HS-27A (cell line): ENCODE data around the gene ANKRD12.

Experiments used
- DNase-seq: peaks from one replicate; pipeline ENCODE4 v3.0.0-alpha.2; 2012; ENCODE audit warnings: low read depth, missing footprints

ANKRD12 gene

DNA sequence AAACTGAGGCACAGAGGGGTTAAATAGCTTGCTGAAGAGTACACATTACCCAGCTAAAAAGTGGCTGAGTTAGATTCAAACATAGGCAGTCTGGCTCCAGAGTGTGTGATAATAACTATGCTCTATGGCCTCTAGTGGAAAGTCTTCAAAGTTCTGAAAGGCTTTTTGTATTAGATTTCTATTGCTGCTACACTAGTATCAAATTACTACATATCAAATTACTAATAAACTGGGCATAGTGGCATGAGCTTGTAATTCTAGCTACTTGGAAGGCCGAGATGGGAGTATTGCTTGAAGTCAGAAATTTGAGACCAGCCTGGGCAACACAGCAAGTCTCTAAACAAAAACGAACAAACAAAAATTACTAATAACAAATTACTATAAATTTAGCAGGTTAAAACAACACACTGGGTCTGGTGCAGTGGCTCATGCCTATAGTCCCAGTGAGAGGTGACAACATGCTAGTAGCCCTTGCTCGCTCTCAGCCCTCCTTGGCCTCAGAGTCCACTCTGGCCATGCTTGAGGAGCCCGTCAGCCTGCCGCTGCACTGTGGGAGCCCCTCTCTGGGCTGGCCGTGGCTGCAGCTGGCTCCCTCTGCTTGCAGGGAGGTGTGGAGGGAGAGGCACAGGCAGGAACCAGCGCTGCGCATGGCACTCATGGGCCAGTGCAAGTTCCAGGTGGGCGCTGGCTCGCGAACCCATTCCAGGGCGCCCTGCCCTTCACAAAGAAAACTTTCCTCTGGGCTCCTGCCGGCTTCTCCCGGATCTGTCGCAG, 159.8 kb downstream of the ANKRD12 start:
- DNase-seq: no peak

DNA sequence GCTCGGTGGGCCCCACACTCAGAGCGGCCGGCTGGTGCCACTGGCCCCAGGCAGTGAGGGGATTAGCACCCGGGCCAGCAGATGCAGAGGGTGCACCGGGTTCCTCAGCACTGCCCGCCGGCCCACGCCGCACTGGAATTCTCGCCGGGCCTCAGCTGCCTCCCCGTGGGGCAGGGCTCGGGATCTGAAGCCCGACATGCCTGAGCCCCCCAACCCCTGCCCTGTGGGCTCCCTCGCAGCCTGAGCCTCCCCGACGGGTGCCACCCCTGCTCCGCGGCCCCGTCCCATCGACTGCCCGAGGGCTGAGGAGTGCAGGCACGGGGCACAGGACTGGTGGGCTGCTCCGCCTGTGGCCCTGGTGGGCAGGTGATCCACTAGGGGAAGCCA, 160.4 kb downstream of the ANKRD12 start:
- no peak for DNase-seq

DNA sequence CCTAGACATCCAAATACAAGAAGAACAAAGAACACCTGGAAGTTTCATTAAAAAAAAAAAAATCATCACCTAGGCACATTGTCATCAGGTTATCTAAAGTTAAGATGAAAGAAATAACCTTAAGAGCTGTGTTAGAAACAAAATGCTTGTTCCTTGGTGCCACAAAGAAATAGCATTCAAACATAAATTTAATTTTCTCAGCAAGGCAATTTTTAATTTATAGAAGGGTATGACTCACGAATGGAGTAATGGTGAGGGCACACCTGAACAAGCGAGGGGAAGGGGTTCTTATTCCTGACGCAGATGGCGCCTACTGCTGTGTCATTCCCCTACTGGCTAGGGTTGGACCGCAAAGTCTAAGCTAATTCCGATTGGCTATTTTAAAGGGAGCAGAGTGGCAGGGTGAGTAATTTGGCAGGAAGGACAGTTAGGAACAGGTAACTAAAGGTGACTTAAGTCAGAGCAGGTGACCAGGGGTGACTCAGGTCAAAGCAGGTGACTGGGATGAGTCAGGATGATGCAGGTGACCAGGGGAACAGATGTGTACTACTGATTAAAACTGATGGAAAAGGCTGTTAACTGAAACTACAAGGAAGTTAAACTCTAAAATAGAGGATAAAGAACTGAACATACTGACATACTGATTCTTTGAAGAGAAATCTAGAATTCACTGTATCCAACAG, 167.9 kb downstream of the ANKRD12 start:
- no peak for DNase-seq

DNA sequence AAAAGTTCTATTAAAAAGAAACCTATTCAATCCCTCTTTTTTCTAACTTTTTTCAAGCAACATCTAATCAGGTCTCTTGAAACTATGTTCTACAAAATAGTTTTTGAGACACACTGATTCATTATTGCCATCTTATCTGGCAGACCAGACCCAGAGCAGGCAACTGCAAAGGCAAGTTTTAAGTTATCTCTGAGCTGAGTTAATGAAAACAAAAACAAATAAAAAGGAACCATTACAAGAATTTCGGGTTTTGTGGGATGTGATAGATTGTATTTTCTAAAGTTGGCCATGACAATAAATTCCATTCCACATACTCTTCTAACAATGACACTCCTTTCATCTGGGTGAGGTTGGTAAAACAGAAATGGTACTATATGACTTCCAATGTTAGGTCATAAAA, 182.8 kb downstream of the ANKRD12 start:
- no peak for DNase-seq

DNA sequence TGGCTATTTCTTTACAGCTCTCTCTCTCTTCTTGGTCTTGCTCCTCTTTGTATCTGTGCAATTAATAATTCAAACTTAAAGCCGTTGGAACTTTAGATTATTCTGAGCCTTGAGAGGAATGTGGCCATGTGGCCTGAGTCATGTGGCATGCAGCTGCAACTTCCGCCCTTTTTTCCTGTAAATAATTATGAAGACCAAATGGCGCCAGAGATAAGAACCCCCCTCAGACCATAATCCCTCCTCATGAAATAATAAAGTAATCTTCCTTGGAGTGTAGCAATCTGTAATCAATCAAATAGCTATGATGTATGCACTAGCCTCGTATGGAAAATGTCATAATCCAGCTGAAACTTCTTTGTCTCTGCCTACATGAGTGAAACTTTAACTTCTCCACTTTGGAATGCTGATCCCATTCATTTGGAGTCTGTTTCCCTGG, 184.5 kb downstream of the ANKRD12 start:
- DNase-seq: no peak

DNA sequence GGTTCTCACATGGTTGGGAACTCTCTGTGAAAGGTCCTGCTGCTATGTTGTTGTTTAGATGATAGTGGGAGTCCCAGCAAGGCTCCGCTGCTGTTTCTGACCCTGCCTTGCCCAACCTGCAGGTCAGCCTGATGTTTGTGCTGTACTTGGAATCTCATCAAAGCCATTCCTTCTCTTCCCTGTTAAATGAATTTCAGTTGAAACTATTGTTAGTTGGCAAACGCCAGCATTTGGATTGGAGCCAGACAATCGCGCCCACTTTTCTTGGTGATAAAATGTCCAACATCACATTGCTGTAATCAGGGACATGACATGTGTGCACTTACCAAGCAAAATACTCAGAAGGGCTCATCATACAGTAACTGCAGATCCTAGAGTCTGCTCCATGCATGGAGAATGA, 185.2 kb downstream of the ANKRD12 start:
- DNase-seq: no peak

DNA sequence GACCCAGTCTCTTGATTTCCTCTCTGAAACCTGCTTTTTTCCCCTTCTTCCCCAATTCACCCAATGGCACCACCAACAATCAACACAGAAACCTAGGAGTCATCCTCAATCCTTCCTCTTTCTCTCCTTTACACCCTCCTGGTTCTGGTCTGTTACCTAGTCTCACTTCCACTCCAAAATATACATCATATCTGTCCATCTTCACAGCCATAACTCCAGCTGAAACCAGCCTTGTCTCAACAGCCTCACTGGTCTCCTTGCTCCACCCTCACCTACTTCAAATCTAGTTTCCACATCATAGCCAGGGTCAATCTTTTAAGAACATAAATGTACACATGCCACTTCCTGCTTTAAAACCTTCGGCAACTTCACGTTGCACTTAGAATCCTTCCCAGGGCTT, 186.2 kb downstream of the ANKRD12 start:
- no peak for DNase-seq

DNA sequence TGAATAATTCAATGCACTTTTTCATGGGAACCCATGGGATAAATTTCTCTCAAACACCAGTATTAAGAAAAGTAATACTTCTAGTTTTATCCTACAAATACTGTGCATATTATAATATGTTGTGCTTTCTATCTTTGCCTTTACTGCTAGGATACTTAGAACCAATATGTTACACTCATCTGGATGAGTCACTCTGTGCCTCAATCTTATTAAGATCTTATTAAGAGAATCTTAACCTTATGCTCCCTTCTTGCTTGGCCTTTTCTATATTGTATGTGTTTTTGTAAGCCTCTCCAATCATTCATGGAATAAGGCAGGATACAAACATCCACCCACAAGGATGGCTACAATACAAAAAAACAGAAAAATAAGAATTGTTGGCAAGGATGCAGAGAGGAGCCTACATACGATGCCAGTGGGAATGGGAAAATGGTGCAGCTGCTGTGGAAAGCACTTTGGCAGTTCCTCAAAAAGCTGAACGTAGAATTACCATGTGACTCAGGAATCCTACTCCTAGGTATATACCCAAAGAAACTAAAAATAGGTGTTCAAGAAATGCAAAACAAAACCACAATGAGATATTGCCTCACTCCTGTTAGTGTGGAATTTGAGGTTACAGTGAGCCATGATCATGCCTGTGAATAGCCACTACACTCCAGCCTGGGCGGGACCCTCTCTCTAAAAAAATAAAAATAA, 187.3 kb downstream of the ANKRD12 start:
- no peak for DNase-seq

DNA sequence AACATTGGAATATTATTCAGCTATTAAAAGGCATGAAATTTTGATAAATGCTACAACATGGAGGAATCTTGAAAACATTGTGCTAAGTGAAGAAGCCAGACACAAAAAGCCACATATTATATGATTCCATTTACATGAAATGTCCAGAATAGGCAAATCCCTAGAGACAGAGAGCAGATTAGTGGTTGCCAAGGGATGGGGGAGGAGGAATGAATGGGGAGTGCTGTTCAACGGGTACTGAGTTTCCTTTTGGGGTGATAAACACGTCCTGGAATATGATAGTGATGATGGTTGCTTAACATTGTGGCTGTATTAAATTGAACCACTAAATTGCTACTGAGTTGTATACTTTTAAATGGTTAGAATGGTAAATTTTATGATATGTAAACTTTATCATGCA, 189.1 kb downstream of the ANKRD12 start:
- no peak for DNase-seq

DNA sequence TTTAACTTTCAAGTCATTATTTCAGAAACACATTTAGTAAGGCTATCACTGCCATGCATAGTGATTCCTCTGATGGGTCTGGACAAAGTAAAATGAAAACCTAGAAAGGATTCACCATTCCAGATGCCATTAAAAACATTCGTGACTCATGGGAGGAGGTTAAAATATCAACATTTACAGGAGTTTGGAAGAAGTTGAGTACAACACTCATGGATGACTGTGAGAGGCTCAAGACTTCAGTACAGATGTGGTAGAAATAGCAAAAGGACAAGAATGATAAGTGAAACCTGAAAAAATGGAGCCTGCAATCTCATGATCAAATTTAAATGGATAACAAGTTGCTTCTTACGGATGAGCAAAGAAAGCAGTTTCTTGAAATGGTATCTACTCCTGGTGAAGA, 192.2 kb downstream of the ANKRD12 start:
- no peak for DNase-seq

DNA sequence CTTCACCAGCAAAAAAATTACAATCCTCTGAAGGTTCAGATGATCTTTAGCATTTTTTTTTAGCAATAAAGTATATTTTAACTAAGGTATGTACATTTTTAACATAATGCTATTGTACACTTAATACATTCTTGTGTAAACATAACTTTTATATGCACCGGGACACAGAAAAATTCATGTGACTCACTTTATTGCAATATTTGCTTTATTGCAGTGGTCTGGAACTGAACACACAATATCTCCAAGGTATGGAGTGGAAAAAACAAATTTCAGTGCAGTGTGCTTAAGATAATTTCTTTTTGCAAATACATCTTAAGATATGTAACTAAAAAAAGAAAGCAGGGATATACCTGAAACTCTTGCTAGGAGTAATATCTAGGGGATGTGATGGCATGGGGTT, 192.9 kb downstream of the ANKRD12 start:
- DNase-seq: no peak

DNA sequence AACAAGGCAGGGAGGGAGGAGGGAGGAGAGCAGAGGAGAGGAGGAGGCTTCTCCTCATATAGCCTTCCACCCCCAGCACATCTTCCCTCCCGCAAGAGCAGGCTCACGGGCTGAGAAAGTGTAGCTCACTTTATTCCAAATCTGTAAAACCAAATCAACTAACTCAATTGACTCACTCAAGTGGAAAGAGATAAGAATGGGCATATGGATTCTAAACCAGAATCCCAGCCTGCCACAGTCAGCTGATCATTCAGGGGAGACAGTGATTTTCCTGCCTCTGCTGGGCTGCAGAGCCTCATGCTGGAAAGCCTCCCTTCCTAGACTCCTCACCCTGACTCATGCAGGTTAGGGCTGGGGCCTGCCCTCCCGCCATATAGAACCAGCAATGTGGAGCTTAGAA, 193.8 kb downstream of the ANKRD12 start:
- no peak for DNase-seq

DNA sequence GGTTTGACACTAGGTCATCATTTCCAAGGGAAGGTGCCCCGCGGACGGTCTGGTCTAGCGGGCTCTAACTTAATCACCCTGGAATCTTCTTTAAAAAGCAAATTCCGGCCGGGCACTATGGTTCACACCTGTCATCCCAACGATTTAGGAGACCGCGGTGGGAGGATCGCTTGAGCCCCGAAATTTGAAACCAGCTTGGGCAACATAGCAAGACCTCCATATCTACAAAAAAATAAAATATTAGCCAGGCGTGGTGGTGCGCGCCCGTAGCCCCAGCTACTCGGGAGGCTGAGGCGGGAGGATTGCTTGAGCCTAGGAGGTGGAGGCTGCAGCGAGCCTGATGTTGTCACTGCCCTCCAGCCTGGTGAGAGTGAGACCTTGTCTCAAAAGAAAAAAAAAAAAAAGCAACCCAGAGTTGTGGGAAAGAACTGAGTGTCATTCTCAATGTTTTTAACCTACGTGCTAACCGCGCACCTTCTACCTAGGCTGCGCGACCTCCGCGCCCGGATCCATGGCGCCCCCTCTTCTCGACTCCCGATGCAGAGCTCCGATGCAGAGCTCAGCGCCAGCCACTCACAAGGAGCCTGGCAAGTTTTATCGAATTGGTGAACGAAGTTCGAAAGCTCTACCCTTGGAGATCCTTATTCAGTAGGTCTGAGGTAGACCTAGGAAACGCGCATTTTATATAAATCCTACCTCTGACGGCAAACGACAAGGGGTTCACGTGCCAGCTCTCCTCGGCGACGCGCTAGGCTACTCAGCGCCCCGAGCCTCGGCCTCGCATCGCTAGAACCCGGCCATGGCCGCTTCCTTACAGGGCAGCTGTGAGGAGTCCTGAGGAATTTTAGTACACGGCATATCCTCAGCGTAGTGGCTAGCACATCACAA, 197.1 kb downstream of the ANKRD12 start:
- DNase-seq: no peak

DNA sequence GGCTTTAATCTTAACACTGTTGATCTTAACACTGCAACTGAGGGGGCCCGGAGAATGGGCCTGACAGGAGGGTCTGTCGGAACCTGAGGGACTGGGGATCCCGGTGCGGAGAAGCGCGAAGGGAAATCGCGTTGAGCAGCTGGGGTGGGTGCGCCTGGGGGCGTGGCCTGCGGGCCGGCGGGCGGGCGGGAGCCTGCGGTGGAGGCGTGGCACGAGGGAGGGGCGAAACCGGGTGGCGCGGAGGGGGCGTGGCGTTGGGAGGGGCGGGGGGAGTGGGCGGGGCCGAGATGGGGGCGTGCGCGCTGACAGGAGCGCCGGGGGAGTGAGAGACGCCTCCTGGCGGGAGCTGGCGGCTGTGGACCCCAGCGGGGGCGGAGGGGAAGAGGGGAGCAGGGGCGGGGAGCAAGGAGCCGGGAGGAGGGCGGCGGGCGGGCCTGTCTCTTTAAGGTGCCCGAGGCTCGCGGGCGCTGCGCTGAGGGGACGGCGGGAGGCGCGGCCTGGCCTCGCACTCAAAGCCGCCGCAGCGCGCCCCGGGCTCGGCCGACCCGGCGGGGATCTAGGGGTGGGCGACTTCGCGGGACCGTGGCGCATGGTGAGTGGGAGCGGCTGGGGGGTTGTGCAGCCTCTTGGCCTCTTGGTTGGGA, 197.9 kb downstream of the ANKRD12 start, which contains the start of gene TWSG1:
Gene TWSG1, plus strand, starts transcription at position 445 of the 644 bp plus-strand sequence. CDS start 2,457 bp downstream, outside the sequence.
- peak; percentile 76 for DNase-seq

DNA sequence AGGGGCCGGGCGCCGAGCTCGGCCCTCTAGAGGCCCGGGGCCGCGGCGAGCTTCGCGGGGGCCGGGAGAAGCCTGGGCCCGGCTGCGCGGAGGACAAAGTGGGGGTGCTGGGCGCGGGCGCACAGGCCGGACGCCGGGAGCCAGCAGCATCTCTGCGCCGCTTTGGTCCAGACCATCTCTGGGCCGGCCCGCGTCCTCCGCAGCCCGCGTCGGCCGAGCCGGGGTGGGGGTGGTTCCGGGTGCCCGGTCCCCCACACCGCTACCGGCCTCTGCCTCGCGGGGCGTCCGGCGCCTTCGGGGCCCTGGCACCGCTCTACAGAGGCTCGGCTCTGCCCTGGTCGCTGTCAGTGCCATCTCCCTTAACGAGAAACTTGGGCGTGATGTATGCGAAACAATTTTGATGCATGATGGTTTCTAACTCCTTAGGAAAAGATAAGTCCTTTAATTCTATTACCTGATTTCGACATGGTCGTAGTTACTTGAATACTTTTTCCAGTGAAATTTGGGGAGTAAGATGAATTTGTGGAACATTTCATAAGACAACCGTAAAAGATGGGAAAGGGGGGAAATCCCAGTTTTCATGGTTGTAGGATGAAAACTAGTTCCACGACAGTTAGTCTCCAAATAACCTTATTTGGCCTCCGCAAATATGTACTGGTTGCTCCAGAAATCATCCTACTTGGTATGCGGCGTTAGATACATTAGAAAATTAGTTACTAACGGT, 198.6 kb downstream of the ANKRD12 start:
- DNase-seq: no peak
